ENCODE measurements around the gene PRR30. TPM values are rescaled to one million over a fixed set of nuclear protein-coding genes. Genes with fewer than 3 reads are reported as not detected.

Gene PRR30
- total and polyA plus RNA-seq, 10 of the 15 experiments (the other 5 are each of a cell fraction or from before 2014, with no cell fraction given) = not detected

DNA sequence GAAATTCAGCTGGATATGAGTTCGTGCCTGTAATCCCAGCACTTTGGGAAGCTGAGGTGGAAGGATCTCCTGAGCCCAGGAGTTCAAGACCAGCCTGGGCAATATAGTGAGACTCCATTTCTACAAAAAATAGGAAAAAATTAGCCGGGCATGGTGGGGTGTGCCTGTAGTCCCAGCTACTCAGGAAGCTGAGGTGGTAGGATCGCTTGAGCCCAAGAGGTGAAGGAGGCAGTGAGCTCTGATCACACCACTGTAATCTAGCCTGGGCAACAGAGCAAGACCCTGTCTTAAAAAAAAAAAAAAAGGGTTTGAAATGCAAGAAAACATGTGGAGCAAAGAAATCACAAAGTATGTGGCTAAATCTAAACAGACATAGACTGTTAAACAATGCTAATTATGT, 30.1 kb downstream of the PRR30 start:
- Histone ChIP-seq H3K36me3 (ENCODE audit: control insufficient read depth in 2 of 2, insufficient read depth in 2 of 2, low read length in 1 of 2) (no peaks in the 10 kb centered on the region), H3K79me2 (ENCODE audit: control insufficient read depth, insufficient read depth, low read length) (no peaks in the 10 kb centered on the region), H3K4me3 (no peak overlapping the region), H4K20me1 (ENCODE audit: control insufficient read depth, insufficient read depth) (no peaks in the 10 kb centered on the region), H3K9ac (ENCODE audit: control insufficient read depth, insufficient read depth, low read length) (no peak overlapping the region), H3K9me3 (replicated peaks; ENCODE audit: control insufficient read depth, insufficient read depth, low read length) (no peaks in the 10 kb centered on the region), H3K27me3 (replicated peaks in 1 of 2; ENCODE audit: control insufficient read depth in 2 of 2, insufficient read depth in 2 of 2, low read length in 1 of 2) (no peaks in the 10 kb centered on the region; a peak in 2 of 4 replicates), H2AFZ (ENCODE audit: control insufficient read depth, low read depth, low read length) (no peak overlapping the region), H3K4me1 (ENCODE audit: control insufficient read depth, insufficient read depth, low read length) (no peaks in the 10 kb centered on the region), H3K4me2 (ENCODE audit: control insufficient read depth, insufficient read depth) (no peak overlapping the region), H3K27ac (ENCODE audit: control insufficient read depth, insufficient read depth) (no peak overlapping the region)
- ChIA-PET RAD21 (ENCODE audit: unreplicated experiment) (no interaction called here), POLR2A (interaction anchor here (0.7 kb wide), 1 partner anchor 299 kb away, joined by 4 read pairs; no protein-coding TSS in a partner anchor), CTCF (interaction anchor here (0.7 to 1.6 kb wide), 2 partner anchors 24 to 68 kb away, joined by 3 read pairs; no protein-coding TSS in a partner anchor), SMC1A (ENCODE audit: uncharacterized antibody, unreplicated experiment) (interaction anchor here (0.7 to 1.0 kb wide), 2 partner anchors 162 to 1047 kb away, joined by 3 read pairs; no protein-coding TSS in a partner anchor)
- no TSS peak for BruUV-seq (replicated peaks)
- FAIRE-seq (no peak), ATAC-seq (no peak), DNase-seq (ENCODE audit: low read depth, low spot score) (no peak)
- WGBS (ENCODE audit: insufficient coverage, insufficient replicate concordance, low lambda C conversion rate, missing lambda C conversion rate) = 50% methylated on average over 3 of the region's 3 CpGs
- in situ Hi-C loops (cut with MboI) (no loop called here), intact Hi-C loops (cut with micrococcal nuclease; ENCODE audit: unreplicated experiment) (no loop called here)
- TF ChIP-seq SP1 (IDR thresholded peaks at IDR 0.05; ENCODE audit: low read depth, low read length) = no peak

DNA sequence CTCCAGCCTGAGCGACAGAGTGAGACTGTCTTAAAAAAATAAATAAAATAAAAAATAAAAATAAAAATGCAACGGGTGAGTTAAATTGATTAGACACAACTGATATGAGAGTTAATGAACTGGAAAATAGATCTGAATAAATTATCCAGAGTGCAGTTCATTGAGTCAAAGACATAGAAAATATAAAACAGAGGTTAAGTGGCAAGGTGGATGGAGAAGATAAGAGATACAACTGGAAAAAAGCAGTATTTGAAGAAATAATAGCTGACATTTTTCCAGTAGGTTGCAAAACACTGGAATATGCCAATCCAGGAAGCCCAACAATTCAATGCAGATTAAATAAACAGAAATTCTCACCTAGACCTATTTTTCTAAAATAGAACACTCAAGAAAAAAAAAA, 31.0 kb downstream of the PRR30 start:
- intact Hi-C loops (cut with micrococcal nuclease; ENCODE audit: unreplicated experiment) = no loop called here
- RAD21 ChIA-PET (ENCODE audit: unreplicated experiment) = no interaction called here
- H3K79me2 ChIP-seq (ENCODE audit: control insufficient read depth, insufficient read depth, low read length) = no peaks in the 10 kb centered on the region
- no peaks in the 10 kb centered on the region for H4K20me1 ChIP-seq (ENCODE audit: control insufficient read depth, insufficient read depth)
- H3K27me3 ChIP-seq (replicated peaks in 1 of 2; ENCODE audit: control insufficient read depth in 2 of 2, insufficient read depth in 2 of 2, low read length in 1 of 2) = no peaks in the 10 kb centered on the region; a peak in 2 of 4 replicates
- ATAC-seq (no peak), DNase-seq (ENCODE audit: low read depth, low spot score) (no peak), FAIRE-seq (no peak)
- SMC1A ChIA-PET (ENCODE audit: uncharacterized antibody, unreplicated experiment) = interaction anchor here (0.7 to 1.0 kb wide), 2 partner anchors 163 to 1047 kb away, joined by 3 read pairs; no protein-coding TSS in a partner anchor
- no peak overlapping the region for H3K27ac ChIP-seq (ENCODE audit: control insufficient read depth, insufficient read depth)
- POLR2A ChIA-PET = no interaction called here
- no peak overlapping the region for H2AFZ ChIP-seq (ENCODE audit: control insufficient read depth, low read depth, low read length)
- H3K4me3 ChIP-seq = no peak overlapping the region
- CTCF ChIA-PET = interaction anchor here (0.6 to 1.6 kb wide), 3 partner anchors 25 to 198 kb away, joined by 3 read pairs; no protein-coding TSS in a partner anchor
- no peak overlapping the region for H3K4me2 ChIP-seq (ENCODE audit: control insufficient read depth, insufficient read depth)
- H3K36me3 ChIP-seq (ENCODE audit: control insufficient read depth in 2 of 2, insufficient read depth in 2 of 2, low read length in 1 of 2) = no peaks in the 10 kb centered on the region
- no peak overlapping the region for H3K9ac ChIP-seq (ENCODE audit: control insufficient read depth, insufficient read depth, low read length)
- 81% methylated on average over 2 of the region's 2 CpGs for WGBS (ENCODE audit: insufficient coverage, insufficient replicate concordance, low lambda C conversion rate, missing lambda C conversion rate)
- no peak for TF ChIP-seq RELA (IDR thresholded peaks at IDR 0.05; ENCODE audit: borderline replicate concordance, partially characterized antibody)
- TF ChIP-seq MEF2A (IDR thresholded peaks at IDR 0.05; ENCODE audit: insufficient read depth, low read depth, low read length) = no peak
- TF ChIP-seq, protein P1, sequence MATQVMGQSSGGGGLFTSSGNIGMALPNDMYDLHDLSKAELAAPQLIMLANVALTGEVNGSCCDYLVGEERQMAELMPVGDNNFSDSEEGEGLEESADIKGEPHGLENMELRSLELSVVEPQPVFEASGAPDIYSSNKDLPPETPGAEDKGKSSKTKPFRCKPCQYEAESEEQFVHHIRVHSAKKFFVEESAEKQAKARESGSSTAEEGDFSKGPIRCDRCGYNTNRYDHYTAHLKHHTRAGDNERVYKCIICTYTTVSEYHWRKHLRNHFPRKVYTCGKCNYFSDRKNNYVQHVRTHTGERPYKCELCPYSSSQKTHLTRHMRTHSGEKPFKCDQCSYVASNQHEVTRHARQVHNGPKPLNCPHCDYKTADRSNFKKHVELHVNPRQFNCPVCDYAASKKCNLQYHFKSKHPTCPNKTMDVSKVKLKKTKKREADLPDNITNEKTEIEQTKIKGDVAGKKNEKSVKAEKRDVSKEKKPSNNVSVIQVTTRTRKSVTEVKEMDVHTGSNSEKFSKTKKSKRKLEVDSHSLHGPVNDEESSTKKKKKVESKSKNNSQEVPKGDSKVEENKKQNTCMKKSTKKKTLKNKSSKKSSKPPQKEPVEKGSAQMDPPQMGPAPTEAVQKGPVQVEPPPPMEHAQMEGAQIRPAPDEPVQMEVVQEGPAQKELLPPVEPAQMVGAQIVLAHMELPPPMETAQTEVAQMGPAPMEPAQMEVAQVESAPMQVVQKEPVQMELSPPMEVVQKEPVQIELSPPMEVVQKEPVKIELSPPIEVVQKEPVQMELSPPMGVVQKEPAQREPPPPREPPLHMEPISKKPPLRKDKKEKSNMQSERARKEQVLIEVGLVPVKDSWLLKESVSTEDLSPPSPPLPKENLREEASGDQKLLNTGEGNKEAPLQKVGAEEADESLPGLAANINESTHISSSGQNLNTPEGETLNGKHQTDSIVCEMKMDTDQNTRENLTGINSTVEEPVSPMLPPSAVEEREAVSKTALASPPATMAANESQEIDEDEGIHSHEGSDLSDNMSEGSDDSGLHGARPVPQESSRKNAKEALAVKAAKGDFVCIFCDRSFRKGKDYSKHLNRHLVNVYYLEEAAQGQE (IDR thresholded peaks at IDR 0.05; ENCODE audit: low read depth, low read length) = no peak
- TF ChIP-seq ETV6 (conservative IDR thresholded peaks at IDR 0.05 in 1 of 2, IDR thresholded peaks at IDR 0.05 in 1 of 2; ENCODE audit: borderline replicate concordance in 1 of 2, low read depth in 1 of 2) = no peak
- TF ChIP-seq ATF7 (IDR thresholded peaks at IDR 0.05; ENCODE audit: low read depth) = no peak
- TF ChIP-seq JUND (IDR thresholded peaks at IDR 0.05; ENCODE audit: low read depth, low read length) = no peak
- TF ChIP-seq RB1 (IDR thresholded peaks at IDR 0.05; ENCODE audit: borderline replicate concordance) = no peak
- no peak for TF ChIP-seq HDAC2 (IDR thresholded peaks at IDR 0.05)
- no peak for TF ChIP-seq RUNX3 (IDR thresholded peaks at IDR 0.05; ENCODE audit: low read length)
- no peak for TF ChIP-seq ZNF384 (IDR thresholded peaks at IDR 0.05; ENCODE audit: borderline replicate concordance, low read depth, low read length)
- no peak for TF ChIP-seq SMAD1 (IDR thresholded peaks at IDR 0.05; ENCODE audit: low read depth, partially characterized antibody)
- TF ChIP-seq SREBF1 (IDR thresholded peaks at IDR 0.05; ENCODE audit: low read length) = no peak
- no peak for TF ChIP-seq EED (IDR thresholded peaks at IDR 0.05; ENCODE audit: low read depth)
- BruUV-seq (replicated peaks) = no TSS peak
- no peaks in the 10 kb centered on the region for H3K4me1 ChIP-seq (ENCODE audit: control insufficient read depth, insufficient read depth, low read length)
- no peaks in the 10 kb centered on the region for H3K9me3 ChIP-seq (replicated peaks; ENCODE audit: control insufficient read depth, insufficient read depth, low read length)
- in situ Hi-C loops (cut with MboI) = no loop called here

All from GM12878 (cell line).